HG03095 (cell line): ENCODE results near the gene CTDNEP1.

Experiments used
- ATAC-seq: cut with Tn5 transposase; IDR thresholded peaks from one replicate; pipeline ENCODE4 v1.9.1; 2021; ENCODE audit warnings: moderate library complexity; ENCODE audit not compliant: unreplicated experiment

CTDNEP1 gene

GRCh38 chr17:7280519-7281073 lies 29.1 kb upstream of the CTDNEP1 start:
- peak; percentile 63 for ATAC-seq

DNA sequence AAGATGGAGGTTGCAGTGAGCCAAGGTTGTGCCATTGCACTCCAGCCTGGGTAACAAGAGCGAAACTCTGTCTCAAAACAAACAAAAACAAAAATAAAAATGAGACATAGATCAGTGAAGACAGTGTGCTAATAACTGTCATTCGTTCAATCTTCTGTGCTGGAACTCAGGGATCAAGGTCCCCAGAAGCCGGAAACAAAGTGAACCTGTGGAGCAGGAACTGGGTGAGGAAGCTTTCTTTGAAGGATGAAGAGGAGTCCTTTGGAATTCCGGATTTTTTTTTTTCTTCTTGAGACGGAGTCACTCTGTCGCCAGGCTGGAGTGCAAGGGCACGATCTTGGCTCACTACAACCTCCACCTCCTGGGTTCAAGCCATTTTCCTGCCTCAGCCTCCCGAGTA lies 27.9 kb upstream of the CTDNEP1 start:
- ATAC-seq, result no peak

- no peak for ATAC-seq
These were observed 15.2 kb upstream of the CTDNEP1 start for GRCh38 chr17:7266784-7267183.

GRCh38 chr17:7263801-7264078 lies 12.2 kb upstream of the CTDNEP1 start:
- no peak for ATAC-seq

GRCh38 chr17:7262935-7263800 lies 11.6 kb upstream of the CTDNEP1 start:
- ATAC-seq, result no peak

GRCh38 chr17:7262192-7262934 lies 10.8 kb upstream of the CTDNEP1 start, which contains the start of gene CLDN7:
Gene CLDN7 (minus strand): TSS chr17:7262478. CDS start chr17:7262043, 435 bp downstream.
- no peak for ATAC-seq

DNA sequence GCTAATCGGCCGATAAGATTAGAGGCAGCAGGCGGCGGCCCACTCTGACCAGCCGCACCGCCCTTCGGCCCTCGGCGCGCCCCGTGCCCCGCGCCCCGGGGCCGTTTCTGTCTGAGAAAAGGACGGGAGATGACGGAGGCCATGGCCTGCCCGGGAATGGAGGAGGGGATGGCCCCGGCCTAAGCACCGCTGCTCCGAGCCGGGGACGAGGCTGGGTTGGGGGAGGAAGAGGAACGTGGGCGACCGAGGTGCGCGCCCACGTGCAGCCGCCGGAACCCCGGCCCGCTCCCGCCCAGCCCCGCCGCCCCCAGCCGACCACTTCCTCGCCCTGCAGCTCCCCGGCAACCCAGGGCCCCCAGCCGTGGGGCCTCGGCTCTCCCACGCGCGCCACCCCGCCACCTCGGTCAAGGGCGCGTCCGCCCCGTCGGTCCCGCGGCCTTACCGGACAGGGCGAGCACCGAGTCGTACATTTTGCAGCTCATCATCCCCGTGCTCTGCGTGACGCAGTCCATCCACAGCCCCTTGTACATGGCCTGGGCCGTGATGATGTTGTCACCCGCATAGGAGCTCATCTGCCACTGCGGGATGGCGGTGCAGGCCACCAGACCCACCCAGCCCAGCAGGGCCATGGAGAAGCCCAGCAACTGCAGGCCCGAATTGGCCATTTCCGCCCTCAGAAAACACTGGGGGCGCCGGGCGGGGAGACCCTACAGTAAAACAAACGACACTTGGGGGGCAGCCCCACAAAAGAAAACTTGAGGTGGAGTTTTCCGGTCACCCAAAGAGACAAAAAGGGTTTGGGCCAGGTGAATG lies 10.1 kb upstream of the CTDNEP1 start:
- no peak for ATAC-seq

- no peak for ATAC-seq
These were observed 9.3 kb upstream of the CTDNEP1 start for GRCh38 chr17:7260651-7261378.

DNA sequence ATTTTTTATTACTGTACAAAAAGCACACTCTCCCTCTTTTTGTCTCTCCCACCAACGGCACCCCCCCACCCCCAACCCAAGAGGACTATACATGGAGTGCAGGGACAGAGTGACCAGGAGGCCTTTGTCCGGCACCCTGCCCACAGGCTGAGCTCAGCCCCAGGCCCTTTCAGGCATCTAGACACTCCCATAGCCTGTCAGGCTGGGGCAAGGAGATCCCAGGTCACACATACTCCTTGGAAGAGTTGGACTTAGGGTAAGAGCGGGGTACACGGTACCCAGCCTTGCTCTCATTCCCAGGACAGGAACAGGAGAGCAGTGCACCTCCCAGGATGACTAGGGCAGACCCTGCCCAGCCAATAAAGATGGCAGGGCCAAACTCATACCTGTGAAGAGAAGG lies 8.6 kb upstream of the CTDNEP1 start:
- ATAC-seq, result no peak

GRCh38 chr17:7259555-7259889 lies 8.0 kb upstream of the CTDNEP1 start:
- no peak for ATAC-seq

DNA sequence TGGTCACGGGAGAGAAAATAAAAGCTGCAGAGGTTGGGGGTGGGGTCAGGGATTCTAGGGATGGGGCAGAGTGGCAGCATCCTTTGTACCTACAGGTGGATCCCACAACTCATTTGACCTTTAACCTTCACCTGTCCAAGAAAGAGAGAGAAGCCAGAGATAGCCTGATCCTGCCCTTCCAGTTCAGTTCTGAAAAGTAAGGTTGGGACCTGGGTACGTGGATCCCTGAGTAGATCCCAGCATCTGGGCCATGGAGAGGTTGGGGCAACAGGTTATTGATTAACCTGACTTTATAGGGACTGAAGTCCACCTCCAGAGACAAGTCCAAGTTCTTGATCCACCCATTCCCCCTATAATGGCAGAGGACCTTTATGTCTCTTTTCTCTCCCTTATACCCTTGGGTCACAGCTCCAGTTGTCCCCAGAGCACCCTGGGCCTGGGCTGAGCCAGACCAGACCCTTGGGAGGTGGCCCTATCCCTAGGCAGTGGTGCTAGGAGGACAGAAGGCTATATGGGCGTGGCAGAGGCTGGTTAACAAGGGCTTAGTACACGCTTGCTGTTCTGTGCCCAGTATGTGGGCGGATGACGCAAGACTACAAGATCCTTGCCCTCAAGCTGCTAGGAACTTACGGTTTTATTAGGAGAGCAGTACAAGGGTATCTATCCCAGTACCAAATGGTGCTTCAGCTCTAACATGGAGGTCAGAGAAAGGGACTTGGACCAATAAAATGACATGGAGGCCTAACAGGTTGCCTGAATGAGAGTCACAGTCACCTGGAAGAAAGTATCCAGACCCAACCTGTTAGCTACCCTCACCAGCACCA lies 7.4 kb upstream of the CTDNEP1 start:
- ATAC-seq, result no peak

GRCh38 chr17:7256766-7257456 lies 5.4 kb upstream of the CTDNEP1 start:
- no peak for ATAC-seq

DNA sequence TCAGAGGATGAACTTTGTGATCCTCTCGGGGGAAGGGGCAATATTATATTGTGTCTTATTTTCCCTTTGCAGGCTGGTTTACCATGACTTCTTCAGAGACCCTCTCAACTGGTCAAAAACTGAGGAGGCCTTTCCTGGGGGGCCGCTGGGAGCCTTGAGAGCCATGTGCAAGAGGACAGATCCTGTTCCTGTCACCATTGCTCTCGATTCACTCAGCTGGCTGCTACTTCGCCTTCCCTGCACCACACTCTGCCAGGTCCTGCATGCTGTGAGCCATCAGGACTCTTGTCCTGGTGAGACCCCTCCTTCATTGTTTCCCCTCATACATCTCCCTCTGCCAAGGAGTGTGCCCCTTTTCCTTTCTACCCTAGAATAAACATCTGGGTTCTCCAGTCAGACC lies 3.0 kb upstream of the CTDNEP1 start:
- no peak for ATAC-seq

DNA sequence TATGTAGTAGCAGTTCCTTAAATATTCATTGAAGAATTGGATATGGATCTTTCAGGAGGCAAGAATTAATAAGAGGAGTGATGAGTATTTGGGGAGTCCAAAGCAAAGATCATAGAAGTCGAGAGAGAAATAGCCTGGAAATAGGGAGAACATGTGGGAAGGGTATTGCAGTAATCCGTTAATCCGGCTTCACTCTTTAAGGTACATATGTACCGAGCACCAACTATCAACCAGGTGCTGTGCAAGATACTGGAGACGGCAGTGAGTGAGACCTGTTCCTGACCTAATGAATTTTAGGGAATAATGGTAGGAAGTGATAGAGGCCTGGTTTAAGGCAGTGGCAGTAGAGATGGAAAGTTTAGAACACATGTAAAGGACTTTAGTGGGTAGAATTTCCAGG lies 1.5 kb upstream of the CTDNEP1 start:
- no peak for ATAC-seq

- peak; percentile 47 for ATAC-seq
These were observed 876 bp upstream of the CTDNEP1 start, which contains the start of gene ELP5 for GRCh38 chr17:7252176-7253043. Gene ELP5 (plus strand): TSS chr17:7252215. CDS start chr17:7252551, 336 bp downstream.

DNA sequence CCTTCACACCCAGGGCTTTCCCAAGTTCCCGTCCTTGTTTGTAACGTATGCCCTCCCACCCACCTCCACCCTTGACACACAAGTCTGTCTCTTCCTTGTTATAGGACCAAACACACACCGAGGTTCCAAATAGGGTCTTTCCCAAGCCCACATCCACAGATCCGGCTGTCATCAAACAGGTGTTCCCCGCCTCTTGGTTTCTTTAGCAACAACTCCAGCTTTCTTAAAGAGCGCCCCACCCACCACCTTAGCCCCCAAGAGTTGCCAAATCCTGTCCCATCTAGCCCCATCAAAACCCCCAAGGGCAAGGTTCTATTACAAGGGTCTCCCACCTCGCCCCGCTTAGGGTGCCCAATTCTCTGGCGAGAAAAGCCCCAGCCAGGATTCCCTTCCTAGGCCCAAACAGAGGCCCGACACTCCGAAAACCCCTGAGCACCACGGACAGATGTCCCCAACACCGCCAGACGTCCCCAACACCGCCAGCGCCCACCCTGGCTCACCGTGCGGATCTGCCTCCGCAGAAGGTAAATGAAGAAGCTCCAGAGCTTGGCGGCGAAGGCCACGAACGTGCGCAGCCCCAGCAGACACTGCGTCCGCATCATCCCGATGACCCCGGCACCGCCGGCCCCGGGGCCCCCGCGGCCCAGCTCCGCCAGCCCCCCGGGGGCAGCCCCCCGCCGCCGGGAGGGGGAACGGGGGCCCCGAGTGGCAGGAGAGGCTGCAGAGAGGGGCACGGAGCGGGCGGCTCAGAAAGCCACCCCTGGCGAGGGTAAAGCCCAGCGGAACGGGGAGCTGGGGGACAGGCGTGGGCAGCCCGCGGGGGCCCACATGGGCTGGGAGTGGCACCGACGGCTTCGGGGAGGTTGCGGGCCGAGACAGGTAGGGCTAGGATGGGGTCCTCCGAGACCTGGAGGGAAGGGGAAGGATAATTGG lies 573 bp downstream of the CTDNEP1 start:
- ATAC-seq, result no peak

- no peak for ATAC-seq
These were observed 1.7 kb downstream of the CTDNEP1 start for GRCh38 chr17:7249830-7250229.
